Measurements from ENCODE around the gene AKR1B15.
"Not testable (repeated sequence)": the region's sequence is repeated elsewhere in the genome, so short reads cannot be mapped to it uniquely, and the experiment has no call there.

Gene AKR1B15

DNA sequence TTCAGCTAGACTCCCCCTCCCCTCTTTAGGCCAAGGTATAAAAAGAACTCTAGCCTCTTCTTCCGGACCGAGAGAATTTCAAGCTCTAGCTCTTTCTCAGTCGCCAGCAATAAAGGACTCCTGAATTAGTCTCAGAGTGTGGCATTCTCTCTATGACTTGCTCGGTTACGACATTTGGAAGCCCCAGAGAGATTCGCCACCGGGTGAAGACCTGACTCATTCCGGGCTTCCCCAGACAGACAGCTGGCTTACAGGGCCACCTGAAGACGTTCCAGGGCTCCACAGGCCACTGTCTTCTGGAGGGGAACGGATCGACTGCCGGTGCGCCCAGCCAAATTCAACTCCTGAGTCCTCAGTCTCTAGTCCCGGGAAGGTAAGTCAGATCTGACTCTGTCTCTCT, at the start of gene AKR1B15:
Gene AKR1B15 (plus strand): TSS at position 234 of the 400 bp plus-strand sequence. CDS start 15,510 bp downstream, outside the sequence.
- no peak for DNase-seq

DNA sequence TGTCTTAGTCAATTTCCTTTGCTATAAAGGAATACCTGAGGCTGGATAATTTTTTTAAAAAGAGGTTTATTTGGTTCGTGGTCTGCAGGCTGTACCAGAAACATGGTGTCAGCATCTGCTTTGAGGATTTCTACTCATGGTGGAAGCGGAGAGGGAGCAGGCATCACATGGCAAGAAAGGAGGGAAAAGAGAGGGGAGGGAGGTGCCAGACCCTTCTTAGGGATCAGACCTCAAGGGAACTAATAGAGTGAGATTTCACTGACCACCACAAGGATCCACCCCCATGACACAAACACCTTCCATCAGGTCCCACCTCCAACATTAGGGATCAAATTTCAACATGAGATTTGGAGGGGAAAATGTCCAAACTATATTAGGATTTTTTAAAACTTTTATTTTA, 48.5 kb upstream of the AKR1B15 start:
- DNase-seq, result no peak

DNA sequence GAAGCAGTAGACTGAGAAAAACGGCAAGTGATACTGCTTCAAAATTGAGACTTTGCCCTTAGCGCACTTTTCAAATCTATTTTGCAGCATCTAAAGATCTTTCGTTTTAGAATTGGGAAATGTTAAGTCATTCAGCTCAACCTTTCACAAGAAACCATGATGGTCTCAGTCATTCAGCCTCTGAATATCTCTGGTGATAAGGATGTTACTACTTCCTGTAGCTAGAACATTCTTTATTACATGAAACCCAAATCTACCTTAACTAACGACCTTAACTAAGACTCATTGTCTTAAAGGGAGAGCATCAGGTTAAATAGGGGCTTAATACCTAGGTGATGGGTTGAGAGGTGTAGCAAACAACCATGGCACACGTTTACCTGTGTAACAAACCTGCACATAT, 47.9 kb upstream of the AKR1B15 start:
- DNase-seq, result no peak

DNA sequence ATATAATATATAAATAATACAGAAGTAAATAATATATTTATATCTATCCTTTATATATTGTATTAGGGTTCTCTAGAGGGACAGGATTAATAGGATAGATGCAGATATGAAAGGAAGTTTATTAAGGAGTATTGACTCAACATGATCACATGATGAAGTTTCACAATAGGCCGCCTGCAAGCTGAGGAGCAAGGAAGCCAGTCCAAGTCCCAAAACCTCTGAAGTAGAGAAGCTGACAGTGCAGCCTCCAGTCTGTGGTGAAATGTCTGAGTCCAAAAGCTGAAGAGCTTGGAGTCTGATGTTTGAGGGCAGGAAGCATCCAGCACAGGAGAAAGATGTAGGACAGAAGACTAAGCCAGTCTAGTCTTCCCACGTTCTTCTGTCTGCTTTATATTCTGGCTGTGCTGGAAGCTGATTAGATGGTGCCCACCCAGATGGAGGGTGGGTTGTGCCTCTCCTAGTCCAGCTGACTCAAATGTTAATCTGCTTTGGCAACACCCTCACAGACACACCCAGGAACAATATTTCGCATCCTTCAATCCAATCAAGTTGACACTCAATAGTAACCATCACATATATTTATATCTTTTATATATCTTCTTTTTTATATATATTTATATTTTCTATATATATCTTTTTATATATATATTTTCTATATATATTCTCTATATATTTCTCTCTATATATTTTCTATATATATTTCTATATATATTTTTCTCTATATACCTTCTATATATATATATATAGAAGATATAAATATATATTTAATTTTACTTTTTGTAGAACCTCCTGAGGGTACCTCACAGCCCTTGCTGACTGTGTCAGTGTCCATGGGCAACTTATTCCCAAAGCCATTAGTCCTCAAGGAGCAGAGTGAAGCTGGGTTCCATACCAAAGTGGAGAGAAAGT, 46.2 kb upstream of the AKR1B15 start:
- no peak for DNase-seq

DNA sequence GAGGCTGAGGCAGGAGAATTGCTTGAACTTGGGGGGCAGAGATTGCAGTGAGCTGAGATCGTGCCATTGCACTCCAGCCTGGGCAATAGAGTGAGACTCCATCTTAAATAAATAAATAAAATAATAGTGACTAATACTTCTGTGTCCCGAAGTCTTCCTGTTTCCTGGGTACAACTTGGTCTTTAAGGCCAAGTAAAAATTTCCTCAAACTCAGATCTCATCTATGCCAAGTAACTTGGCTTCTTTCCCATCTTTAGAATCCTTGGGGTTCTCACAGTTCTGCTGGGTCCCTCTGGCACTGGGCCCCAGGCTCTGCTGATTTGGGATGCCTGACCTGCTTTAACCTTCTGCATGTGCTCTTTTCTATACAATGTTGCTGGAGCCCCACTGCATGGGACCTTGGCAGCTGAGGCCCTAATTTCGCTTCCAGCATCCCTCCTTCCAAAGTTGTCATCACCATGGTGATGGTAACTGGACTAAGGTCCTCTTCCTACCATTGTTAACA, 44.2 kb upstream of the AKR1B15 start:
- DNase-seq, result no peak

DNA sequence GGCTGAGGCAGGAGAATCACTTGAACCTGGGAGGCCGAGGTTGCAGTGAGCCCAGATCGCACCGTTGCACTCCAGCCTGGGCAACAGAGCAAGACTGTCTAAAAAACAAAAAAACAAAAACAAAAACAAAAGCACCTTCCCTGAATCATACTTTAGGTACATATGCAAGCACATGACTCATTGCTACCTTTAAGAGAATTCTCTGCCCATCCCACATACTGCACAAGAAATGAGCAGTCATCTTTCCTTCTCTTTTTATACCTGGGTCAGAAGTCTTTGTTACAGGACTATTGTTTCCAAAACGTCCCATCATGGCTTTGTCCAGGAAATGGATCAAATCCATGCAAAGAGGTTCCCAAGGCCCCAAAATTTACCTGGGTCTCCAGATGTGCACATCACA, 43.1 kb upstream of the AKR1B15 start:
- DNase-seq, result no peak

DNA sequence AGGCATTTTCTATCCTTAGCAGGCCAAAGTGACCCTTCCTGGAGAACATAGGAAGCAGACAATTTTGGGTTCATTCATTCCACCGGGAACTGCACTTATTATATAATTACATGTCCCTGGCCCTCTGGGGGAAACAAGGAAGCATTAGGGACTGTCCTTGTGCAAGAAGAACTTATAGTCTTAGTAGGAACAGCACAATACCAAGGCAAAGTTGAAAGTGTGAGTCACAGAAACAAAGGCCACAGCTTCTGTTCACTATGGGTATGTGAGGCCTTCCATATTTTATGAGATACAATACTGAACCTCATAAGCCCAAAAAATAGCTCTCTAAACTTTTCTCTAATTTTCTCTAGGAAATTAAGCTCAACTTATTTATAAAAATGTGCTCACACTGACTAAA, 39.9 kb upstream of the AKR1B15 start:
- DNase-seq, result no peak

DNA sequence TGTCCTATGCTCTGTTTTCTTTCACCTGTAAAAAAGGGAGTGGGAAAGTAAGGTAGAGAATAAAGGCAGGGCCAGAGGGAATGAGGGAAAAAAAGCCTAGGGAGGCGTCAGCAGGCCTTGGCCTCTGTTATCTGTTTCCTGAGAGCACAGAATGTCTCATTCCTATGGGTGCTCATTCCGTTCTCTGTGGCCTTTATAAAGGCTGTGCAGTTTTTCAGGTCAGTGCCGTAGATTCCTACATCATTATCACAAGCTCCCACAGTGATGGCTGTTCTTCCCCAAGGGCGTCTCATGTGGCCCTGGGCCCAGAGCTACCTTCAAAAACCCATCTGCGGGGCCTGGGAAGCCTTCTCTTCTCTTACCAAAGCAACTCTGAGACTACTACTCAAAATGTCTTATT, 38.3 kb upstream of the AKR1B15 start:
- no peak for DNase-seq

DNA sequence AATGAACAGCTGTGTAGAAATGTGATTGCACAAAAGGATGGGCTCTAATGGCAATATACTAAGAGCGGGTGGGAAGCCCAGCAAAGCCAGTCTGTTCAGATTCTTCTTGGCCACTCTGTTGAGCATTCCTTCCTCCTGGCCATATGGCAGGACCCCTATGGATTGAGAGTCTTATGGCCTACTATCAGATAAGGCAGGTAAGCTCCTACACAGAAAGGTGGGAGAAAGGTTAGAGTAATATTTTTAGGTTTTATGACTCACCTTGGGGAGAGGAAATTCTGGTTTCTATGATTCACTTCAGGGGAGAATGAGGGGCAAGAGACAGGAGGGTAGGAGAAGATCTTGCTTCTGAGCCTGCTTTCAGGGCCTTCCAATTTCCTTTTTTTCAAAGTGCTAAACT, 36.6 kb upstream of the AKR1B15 start:
- DNase-seq, result no peak

DNA sequence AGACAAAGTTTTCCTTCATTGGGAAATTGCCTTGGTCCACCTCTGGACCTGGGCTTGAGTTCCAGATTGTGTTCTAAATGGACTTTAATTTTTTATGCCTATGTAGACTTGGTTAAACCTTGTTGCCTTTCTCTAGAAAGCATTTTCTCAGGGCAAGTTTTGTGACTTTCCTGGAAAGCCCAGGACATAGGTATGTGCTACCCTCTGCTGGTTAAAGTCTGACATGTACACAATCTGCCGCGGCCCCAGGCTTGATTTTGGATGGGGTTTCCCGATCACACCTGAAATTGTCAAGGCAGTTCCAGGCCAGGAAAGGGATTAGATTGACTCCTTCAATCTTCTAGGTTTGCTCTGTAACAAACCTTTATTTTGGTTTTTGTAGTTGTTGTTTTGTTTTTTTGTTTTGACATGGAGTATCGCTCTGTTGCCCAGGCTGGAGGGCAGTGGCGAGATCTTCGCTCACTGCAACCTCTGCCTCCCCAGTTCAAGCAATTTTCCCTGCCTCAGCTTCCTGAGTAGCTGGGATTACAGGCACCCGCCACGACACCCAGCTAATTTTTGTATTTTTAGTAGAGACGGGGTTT, 35.6 kb upstream of the AKR1B15 start:
- peak; percentile 34 for DNase-seq

DNA sequence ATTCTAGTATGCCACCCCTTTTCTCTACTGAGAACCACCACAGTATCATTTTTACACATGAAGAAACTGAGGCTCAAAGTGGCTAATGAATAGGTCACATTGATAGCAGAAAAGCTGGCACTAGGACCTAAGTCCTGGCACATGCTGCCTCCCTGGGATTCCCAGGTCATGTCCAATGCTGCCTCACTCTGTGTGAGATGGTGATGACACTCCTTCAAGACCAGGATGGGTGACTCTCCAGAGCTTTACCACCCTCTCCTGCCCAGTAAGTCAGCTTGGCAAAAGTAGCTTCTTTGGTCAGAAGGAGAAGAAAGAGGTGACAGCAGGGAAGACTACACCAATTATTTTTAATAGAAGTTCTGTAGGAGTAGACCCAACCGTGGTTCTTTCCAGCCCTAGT, 34.8 kb upstream of the AKR1B15 start:
- DNase-seq, result no peak

DNA sequence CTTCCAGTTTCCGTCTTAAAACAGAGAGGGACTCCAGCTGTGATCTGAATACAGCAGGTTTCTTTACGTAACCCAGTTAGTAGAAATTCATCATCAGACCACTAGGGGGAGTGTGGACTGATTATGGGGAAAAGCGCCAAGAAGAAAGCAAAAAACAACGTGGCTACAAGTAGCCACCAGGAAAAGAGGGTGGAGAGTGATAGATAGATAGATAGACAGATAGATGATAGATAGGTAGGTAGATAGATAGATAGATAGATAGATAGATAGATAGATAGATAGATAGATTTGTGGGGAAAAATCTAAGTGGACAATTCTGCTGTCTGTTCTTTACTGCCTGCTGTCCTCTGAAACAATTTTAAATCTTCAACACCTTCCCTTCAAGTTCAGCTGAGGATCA, 34.2 kb upstream of the AKR1B15 start:
- DNase-seq, result peak; percentile 40

DNA sequence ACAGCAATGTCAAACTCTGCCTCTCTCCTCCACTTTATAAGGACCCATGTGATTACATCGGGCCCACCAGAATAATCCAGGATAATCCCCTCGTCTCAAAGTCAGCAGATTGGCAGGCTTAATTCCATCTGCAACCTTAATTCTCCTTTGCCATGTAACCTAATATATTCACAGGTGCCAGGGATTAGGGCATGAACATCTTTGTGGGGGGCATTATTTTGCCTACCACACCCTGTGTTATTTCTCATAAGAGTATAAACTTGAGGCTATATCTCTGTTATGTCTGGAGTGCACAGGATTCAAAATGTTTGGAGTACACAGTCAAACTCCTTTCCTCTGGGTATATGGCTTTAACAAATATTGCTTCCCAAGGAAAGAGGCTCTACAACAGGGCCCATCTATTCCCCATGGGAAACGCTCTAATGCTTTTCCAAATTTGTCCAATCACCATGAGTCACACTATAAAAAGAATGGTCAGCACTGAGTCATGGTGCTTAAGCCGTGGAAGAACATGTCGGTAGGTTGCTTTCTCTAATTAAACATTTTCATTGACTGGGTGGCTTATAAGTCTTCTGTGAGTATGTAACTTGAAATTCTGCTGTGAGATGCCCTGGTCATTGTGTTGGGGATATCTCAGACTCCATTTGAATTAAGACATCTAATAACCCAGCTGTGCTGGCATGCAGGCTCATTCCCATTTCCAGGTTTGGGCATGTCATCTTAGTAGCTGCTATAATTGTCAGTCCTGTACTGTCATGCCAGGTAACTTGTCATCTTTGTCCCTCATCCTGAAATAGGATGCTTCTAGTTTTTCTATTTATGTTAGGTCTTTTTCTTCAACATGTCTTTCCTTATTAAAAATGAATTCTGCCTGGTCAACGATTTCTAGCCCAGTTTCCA, 33.1 kb upstream of the AKR1B15 start:
- no peak for DNase-seq

DNA sequence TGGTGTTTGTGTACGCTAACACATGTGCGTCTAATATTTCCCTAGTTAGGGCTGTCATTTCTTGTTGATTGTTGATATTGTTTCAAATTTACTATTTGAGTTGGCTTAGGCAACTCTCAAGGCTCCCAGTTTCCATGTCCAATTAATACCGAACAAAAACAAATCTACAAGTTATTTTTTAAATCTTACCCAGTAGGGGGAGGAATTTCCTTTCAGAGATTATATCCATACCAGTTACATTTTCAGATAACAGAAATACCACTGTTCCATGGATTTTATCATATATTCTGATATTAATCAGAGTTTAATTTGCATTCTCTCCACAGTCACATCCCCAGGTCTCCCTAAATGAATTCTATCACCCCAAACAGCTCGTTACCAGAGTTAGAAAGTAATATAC, 28.8 kb upstream of the AKR1B15 start:
- DNase-seq, result no peak

DNA sequence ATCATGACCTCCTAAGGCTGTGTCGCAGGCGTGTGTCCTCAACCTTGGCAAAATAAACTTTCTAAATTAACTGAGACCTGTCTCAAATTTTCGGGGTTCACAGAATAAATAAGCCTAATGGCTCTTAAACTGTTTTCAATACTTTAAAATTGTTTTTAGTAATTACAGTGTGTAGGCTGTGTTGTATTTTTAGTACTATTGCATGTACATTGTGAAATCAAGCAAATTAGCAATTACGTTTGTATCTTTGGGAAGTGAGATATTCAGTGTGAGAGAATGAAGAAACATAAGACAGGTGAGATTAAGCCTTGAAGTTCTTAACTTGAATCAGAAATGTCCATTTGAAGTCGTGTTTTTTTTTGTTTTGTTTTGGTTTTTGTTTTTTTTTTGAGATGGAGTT, 26.3 kb upstream of the AKR1B15 start:
- no peak for DNase-seq

DNA sequence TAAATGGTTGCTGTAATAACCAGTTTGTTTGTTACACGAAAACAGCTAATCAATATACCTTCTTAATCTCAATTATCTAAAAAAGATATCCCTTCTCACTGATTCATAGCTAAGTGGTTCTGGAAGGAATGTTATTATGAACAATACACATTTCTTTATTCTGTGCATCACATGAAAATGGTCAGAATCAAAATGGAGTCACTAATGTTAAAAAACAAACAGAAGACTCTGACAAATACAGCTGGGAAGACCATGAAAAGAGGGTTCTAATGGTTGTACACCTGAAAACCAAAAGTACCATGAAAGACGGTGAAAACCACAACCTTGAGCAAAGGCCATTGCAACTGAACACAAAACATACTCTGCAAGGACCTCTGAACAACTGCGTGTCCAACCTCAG, 23.5 kb upstream of the AKR1B15 start:
- DNase-seq, result not testable (repeated sequence)

DNA sequence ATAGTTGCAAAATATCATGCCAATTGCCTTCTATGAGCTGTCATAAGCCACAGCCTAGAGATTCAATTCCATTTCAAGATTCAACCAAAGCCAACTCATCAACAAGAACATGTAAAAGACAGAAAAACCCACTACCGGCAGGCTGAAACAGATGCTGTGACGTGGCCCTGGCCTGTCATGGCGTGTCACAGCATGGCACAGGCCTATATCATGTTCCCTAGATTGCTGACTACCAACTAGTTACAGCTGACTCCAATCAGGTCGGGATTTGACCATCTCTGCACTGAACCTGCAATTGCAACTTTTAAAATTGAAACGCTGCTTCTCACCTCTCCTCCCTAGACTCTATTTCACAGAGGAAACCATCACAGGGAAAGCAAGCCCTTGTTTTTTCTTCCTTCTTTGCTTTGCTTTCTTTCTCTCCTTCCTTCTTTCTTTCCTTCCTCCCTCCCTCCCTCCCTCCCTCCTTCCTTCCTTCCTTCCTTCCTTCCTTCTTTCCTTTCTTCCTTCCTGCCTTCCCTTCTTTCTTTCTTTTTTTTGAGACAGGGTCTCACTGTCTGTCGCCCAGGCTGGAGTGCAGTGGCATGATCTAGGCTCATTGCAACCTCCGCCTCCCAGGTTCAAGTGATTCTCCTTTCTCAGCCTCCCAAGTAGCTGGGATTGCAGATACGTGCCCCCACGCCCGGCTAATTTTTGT, 22.2 kb upstream of the AKR1B15 start:
- DNase-seq, result not testable (repeated sequence)

DNA sequence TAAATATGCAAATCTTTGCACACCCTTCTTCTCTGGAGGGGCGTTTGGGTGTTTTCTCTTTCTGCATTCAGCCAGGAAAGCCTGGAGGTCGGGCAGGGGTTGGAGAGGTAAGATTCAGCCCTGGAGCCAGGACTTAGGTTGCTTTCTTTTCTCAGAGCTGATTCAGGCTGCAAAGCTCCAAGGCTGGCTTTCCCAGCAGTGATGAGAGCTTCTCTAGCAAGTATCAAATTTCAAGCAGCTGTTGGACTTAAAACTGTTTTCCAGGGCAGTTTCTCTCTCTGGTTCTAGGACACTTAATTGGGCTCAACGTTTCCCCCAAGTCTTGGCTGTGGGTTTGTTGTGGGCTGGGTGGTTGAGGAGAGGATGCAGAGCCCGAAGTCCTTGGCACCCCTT, 20.9 kb upstream of the AKR1B15 start:
- no peak for DNase-seq

DNA sequence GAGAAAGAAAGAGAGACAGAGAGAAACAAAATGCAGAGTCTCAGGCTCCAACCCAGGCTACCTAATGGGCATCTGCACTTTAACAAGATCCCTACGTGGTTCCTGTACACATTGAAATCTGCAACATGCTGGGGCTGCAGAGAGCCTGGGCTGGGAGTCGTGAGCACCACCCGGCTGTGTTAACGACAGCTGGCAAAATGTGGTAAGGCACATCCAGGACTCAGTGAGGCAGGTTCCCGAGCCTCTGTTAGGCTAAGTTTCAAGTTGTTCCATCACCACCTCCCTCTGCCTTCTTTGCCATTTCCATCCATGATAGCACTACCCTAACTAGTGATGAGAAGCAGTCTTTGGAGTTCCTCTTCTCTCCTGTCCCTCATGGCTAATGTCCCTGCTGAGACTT, 20.2 kb upstream of the AKR1B15 start:
- DNase-seq, result no peak

DNA sequence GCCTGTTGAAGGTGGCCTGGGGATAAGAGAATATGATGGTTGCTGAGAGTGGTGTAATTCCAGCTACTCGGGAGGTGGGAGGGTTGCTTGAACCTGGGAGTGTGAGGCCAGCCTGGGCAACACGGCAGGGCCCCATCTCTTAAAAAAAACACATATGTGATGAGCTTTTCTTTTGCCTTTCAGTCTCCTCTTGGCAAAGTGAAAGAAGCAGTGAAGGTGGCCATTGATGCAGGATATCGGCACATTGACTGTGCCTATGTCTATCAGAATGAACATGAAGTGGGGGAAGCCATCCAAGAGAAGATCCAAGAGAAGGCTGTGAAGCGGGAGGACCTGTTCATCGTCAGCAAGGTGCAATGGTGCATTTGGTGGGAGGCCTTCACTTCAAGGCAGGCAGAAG, 18.4 kb upstream of the AKR1B15 start:
- no peak for DNase-seq

DNA sequence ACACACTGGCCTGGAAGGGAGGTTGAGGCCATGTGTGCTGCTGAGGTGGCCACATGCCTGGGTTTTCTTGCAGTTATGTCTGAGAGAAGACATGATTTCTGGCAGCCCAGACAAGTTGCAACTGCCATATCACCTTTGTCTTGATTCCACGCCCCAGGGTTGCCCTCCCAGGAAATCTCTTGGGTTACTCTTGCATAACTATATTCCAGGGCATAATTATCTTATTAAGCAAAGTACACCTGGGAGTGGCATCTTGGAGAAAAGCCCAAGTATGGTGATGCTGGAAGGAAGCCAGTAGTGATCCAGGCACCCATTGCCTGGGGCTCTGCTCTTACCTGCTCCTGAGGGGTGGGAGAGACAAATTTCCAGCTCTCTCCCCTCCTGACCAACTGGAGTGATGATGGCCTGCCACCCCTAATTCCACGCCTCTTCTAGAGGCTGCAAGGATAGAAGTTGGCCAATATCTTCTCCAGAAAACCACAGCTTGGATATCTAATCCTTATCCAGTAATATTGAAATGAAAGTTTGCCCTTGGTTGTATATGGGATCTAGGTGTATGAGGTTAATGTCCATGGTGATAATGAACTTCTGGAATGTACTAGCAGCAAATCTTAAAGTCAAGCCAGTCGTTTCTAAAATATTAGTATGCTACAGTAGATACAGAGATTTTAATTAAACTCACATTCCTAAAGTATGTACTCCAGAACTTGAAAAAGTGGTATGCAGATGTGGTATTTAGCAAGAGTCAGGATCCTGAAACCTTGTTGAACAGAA, 16.5 kb upstream of the AKR1B15 start:
- no peak for DNase-seq

DNA sequence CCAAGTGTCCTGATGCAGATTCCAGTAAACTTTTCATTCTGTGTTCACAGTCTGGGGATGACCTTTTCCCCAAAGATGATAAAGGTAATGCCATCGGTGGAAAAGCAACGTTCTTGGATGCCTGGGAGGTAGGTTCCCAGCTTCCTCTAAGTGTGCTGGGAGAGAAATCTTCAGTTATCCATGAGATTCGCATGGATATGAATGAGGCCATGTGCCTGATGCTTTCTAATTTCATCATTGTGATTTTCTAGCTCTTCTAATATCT, 16.0 kb upstream of the AKR1B15 start:
- DNase-seq, result no peak
